HG02763 (cell line): ENCODE results near the gene THEM5.

Experiments used
- ATAC-seq: cut with Tn5 transposase; IDR thresholded peaks from one replicate; pipeline ENCODE4 v1.9.1; 2021; ENCODE audit warnings: mild to moderate bottlenecking, moderate library complexity; ENCODE audit not compliant: unreplicated experiment

The THEM5 gene

GRCh38 chr1:151823175-151823574 lies 30.3 kb downstream of the THEM5 start:
- no peak for ATAC-seq

GRCh38 chr1:151822404-151822803 lies 31.1 kb downstream of the THEM5 start:
- ATAC-seq, result no peak

GRCh38 chr1:151820940-151821339 lies 32.6 kb downstream of the THEM5 start:
- ATAC-seq, result no peak

GRCh38 chr1:151819976-151820623 lies 33.4 kb downstream of the THEM5 start:
- ATAC-seq, result no peak

- no peak for ATAC-seq
Measured at GRCh38 chr1:151819227-151819835, 34.2 kb downstream of the THEM5 start.

- ATAC-seq, result no peak
Measured at GRCh38 chr1:151817353-151817730, 36.2 kb downstream of the THEM5 start.

GRCh38 chr1:151816548-151817352 lies 36.8 kb downstream of the THEM5 start:
- ATAC-seq, result no peak

GRCh38 chr1:151815716-151816327 lies 37.7 kb downstream of the THEM5 start:
- no peak for ATAC-seq

- no peak for ATAC-seq
Measured at GRCh38 chr1:151814971-151815545, 38.5 kb downstream of the THEM5 start.

GRCh38 chr1:151814426-151814825 lies 39.1 kb downstream of the THEM5 start:
- ATAC-seq, result no peak

GRCh38 chr1:151813271-151813977 lies 40.1 kb downstream of the THEM5 start:
- no peak for ATAC-seq

GRCh38 chr1:151811181-151811580 lies 42.3 kb downstream of the THEM5 start:
- no peak for ATAC-seq

GRCh38 chr1:151809985-151810556 lies 43.4 kb downstream of the THEM5 start:
- no peak for ATAC-seq

- ATAC-seq, result no peak
Measured at GRCh38 chr1:151809290-151809984, 44.1 kb downstream of the THEM5 start.

- ATAC-seq, result no peak
Measured at GRCh38 chr1:151807766-151808165, 45.7 kb downstream of the THEM5 start.

GRCh38 chr1:151807131-151807530 lies 46.4 kb downstream of the THEM5 start:
- ATAC-seq, result no peak

- no peak for ATAC-seq
Measured at GRCh38 chr1:151806170-151806569, 47.3 kb downstream of the THEM5 start.

GRCh38 chr1:151805066-151805820 lies 48.3 kb downstream of the THEM5 start, which contains the start of gene LINGO4:
TSS of gene LINGO4 (minus strand) at chr1:151805419. CDS start at chr1:151802704, 2,715 bp downstream.
- no peak for ATAC-seq

GRCh38 chr1:151803915-151804314 lies 49.6 kb downstream of the THEM5 start:
- ATAC-seq, result no peak
